Upper lobe of right lung (tissue), 1 donor: Measurements from ENCODE around the gene PIAS1. TPM values are rescaled to one million over a fixed set of nuclear protein-coding genes. Genes with fewer than 3 reads are reported as not detected.
A peak's percentile ranks its signal among the peaks of the same experiment; 100 is the strongest.

ENCODE experiments used
- ATAC-seq: fragments of 200-7000 bp; cut with Tn5 transposase; one replicate; pipeline ENCODE4 v1.9.1; 2020; ENCODE audit warnings: mild to moderate bottlenecking, moderate library complexity
- DNase-seq: peaks from one replicate; pipeline ENCODE4 v3.0.0-alpha.2; 2020
- H3K27ac ChIP-seq: fragments of 200-600 bp; one replicate; pipeline ENCODE4 v1.8.0; 2022
- H3K27me3 ChIP-seq: fragments of 200-600 bp; one replicate; pipeline ENCODE4 v1.8.0; 2022; ENCODE audit warnings: mild to moderate bottlenecking
- H3K36me3 ChIP-seq: fragments of 200-600 bp; one replicate; pipeline ENCODE4 v1.8.0; 2022
- H3K4me1 ChIP-seq: fragments of 200-600 bp; one replicate; pipeline ENCODE4 v1.8.0; 2022
- H3K4me3 ChIP-seq: fragments of 200-600 bp; one replicate; pipeline ENCODE4 v1.8.0; 2022; ENCODE audit warnings: mild to moderate bottlenecking
- H3K9me3 ChIP-seq: fragments of 200-600 bp; one replicate; pipeline ENCODE4 v1.8.0; 2022
- CTCF ChIP-seq: fragments of 200-600 bp; IDR thresholded peaks from one replicate; pipeline ENCODE4 v1.8.0; 2022; ENCODE audit warnings: antibody characterized with exemption
- intact Hi-C: fragments of 100-400 bp; cut with DNase I; formaldehyde crosslinking; loops from one replicate; pipeline ENCODE4 v1.11.0; 2022
- total RNA-seq: library from RNA; stranded (reverse); fragmentation: NEBNext Ultra II Directional; extraction: Animal tissue kit (Norgen Biotek cat#: 25700); gene quantifications from one replicate; pipeline ENCODE4 v1.2.1, GENCODE V29; 2021
- donor health status: DM: no; HTN: yes; CAD: no; lungs with severe emphysema.

Gene PIAS1
- total RNA-seq, 1 donor from 2014 or later, result 62.0 TPM

GRCh38 chr15:68112706-68113105 is 58.6 kb downstream of the PIAS1 start:
- H3K4me1 ChIP-seq, result peaks cover 28% of the 10 kb centered on the region
- H3K27ac ChIP-seq, result no peak overlapping the region
- H3K4me3 ChIP-seq, result no peak overlapping the region
- intact Hi-C loops, result no loop called here
- ATAC-seq (no peak), DNase-seq (no peak)
- H3K36me3 ChIP-seq, result no peaks in the 10 kb centered on the region
- TF ChIP-seq CTCF, result no peak
- H3K27me3 ChIP-seq, result no peaks in the 10 kb centered on the region
- no peaks in the 10 kb centered on the region for H3K9me3 ChIP-seq

GRCh38 chr15:68113273-68113672 is 59.2 kb downstream of the PIAS1 start:
- ATAC-seq (peak; percentile 35), DNase-seq (no peak)
- H3K27ac ChIP-seq, result no peak overlapping the region
- no peak overlapping the region for H3K4me3 ChIP-seq
- peaks cover 28% of the 10 kb centered on the region for H3K4me1 ChIP-seq
- TF ChIP-seq CTCF, result no peak
- intact Hi-C loops, result no loop called here
- H3K9me3 ChIP-seq, result no peaks in the 10 kb centered on the region
- no peaks in the 10 kb centered on the region for H3K27me3 ChIP-seq
- no peaks in the 10 kb centered on the region for H3K36me3 ChIP-seq

- peaks cover 28% of the 10 kb centered on the region for H3K4me1 ChIP-seq
- H3K27me3 ChIP-seq, result no peaks in the 10 kb centered on the region
- peak overlapping the region; percentile 47 for H3K27ac ChIP-seq
- DNase-seq, result no peak
- no peaks in the 10 kb centered on the region for H3K9me3 ChIP-seq
- no peak for TF ChIP-seq CTCF
- no peak for ATAC-seq
- no peaks in the 10 kb centered on the region for H3K36me3 ChIP-seq
- peak overlapping the region; percentile 39 for H3K4me3 ChIP-seq
- intact Hi-C loops, result no loop called here
These were observed 59.6 kb downstream of the PIAS1 start for GRCh38 chr15:68113751-68114150.

- H3K4me3 ChIP-seq, result peak overlapping the region; percentile 39
- H3K27ac ChIP-seq, result peak overlapping the region; percentile 47
- intact Hi-C loops, result no loop called here
- peaks cover 28% of the 10 kb centered on the region for H3K4me1 ChIP-seq
- TF ChIP-seq CTCF, result no peak
- no peak for DNase-seq
- no peaks in the 10 kb centered on the region for H3K36me3 ChIP-seq
- H3K27me3 ChIP-seq, result no peaks in the 10 kb centered on the region
- no peaks in the 10 kb centered on the region for H3K9me3 ChIP-seq
- peak; percentile 46 for ATAC-seq
These were observed 60.2 kb downstream of the PIAS1 start for GRCh38 chr15:68114356-68114755.

GRCh38 chr15:68114840-68115239 is 60.7 kb downstream of the PIAS1 start:
- no peak overlapping the region for H3K27ac ChIP-seq
- no peaks in the 10 kb centered on the region for H3K9me3 ChIP-seq
- H3K27me3 ChIP-seq, result no peaks in the 10 kb centered on the region
- intact Hi-C loops, result no loop called here
- no peak for TF ChIP-seq CTCF
- H3K4me3 ChIP-seq, result peak overlapping the region; percentile 39
- no peaks in the 10 kb centered on the region for H3K36me3 ChIP-seq
- no peak for DNase-seq
- H3K4me1 ChIP-seq, result peaks cover 28% of the 10 kb centered on the region
- no peak for ATAC-seq

GRCh38 chr15:68124700-68125099 is 70.6 kb downstream of the PIAS1 start:
- ATAC-seq, result no peak
- no peak for TF ChIP-seq CTCF

More at GRCh38 chr15:68124700-68125099, 70.6 kb downstream of the PIAS1 start:
- no peaks in the 10 kb centered on the region for H3K27me3 ChIP-seq
- peaks cover 6% of the 10 kb centered on the region for H3K4me1 ChIP-seq
- intact Hi-C loops, result no loop called here
- no peak overlapping the region for H3K27ac ChIP-seq
- DNase-seq, result no peak
- no peak overlapping the region for H3K4me3 ChIP-seq
- no peaks in the 10 kb centered on the region for H3K9me3 ChIP-seq
- H3K36me3 ChIP-seq, result no peaks in the 10 kb centered on the region
